Esophagus muscularis mucosa (tissue), 4 donors: ENCODE data around the gene E2F7. TPM values are rescaled to one million over a fixed set of nuclear protein-coding genes. Genes with fewer than 3 reads are reported as not detected.

ENCODE experiments used
- DNase-seq: peaks from one replicate; pipeline ENCODE4 v3.0.0-alpha.2; 2017; ENCODE audit errors: extremely low spot score
- H3K27ac ChIP-seq, 4 donors: fragments of 200-600 bp; sonication (generic); replicated peaks in 1 of 4; 1 replicate in 3 of 4; 2 replicates in 1 of 4; pipeline ENCODE4 v1.5.1; 2016 to 2019; ENCODE audit warnings: mild to moderate bottlenecking in 1 of 4
- H3K27me3 ChIP-seq, 4 donors: fragments of 200-600 bp; sonication (generic); one replicate each; pipeline versions ENCODE4 v1.5.1 to v1.6.0; 2016 to 2019
- H3K36me3 ChIP-seq, 4 donors: fragments of 200-600 bp; sonication (generic); one replicate each; pipeline ENCODE4 v1.5.1; 2016 to 2019
- H3K4me1 ChIP-seq, 4 donors: fragments of 200-600 bp; sonication (generic); one replicate each; pipeline ENCODE4 v1.5.1; 2016 to 2019
- H3K4me3 ChIP-seq, 4 donors: fragments of 200-600 bp; sonication (generic); 1 replicate in 2 of 4; 2 replicates in 2 of 4; pipeline ENCODE4 v1.5.1; 2016 to 2019; ENCODE audit warnings: mild to moderate bottlenecking in 4 of 4, moderate library complexity in 1 of 4
- H3K9me3 ChIP-seq, 4 donors: fragments of 200-600 bp; sonication (generic); 1 replicate in 3 of 4; 2 replicates in 1 of 4; pipeline ENCODE4 v1.5.1; 2016 to 2019
- CTCF ChIP-seq, 3 experiments: fragments of 200-600 bp in 2 of 3; fragments of 450-650 bp in 1 of 3; sonication (generic) in 2 of 3; IDR thresholded peaks; one replicate each; pipeline ENCODE4 v1.5.1; 2017 to 2019; ENCODE audit warnings: antibody characterized with exemption in 3 of 3, mild to moderate bottlenecking in 2 of 3, moderate library complexity in 1 of 3
- EP300 ChIP-seq: sonication (generic); formaldehyde crosslinking; IDR thresholded peaks from one replicate; pipeline ENCODE4 v1.6.1; 2017; ENCODE audit warnings: antibody characterized with exemption
- POLR2A ChIP-seq: fragments of 450-650 bp; IDR thresholded peaks from one replicate; pipeline ENCODE4 v1.6.1; 2017; ENCODE audit warnings: antibody characterized with exemption, moderate library complexity, mild to moderate bottlenecking, low read depth
- POLR2AphosphoS5 ChIP-seq, 2 donors: sonication (generic); formaldehyde crosslinking; IDR thresholded peaks; one replicate each; pipeline ENCODE4 v1.6.1; 2017; ENCODE audit warnings: antibody characterized with exemption in 2 of 2
- WGBS: methylation state at CpG from one replicate; pipeline ENCODE4 v1.1.5; 2018; 5-methylcytosine and 5-hydroxymethylcytosine counted together
- intact Hi-C: fragments of 100-400 bp; cut with DNase I; formaldehyde crosslinking; loops from one replicate; pipeline ENCODE4 v1.15.1; 2023
- total RNA-seq, 4 donors: library from RNA; depleted of rRNA; stranded (reverse); fragments of >200 nt; gene quantifications; one replicate each; pipeline versions ENCODE4 v1.1.0 to v1.2.1, GENCODE V29; 2016

The E2F7 gene
- total RNA-seq, 4 donors from 2014 or later: not detected

- H3K4me3 ChIP-seq: no peak overlapping the region
- no peak overlapping the region for H3K27ac ChIP-seq
- intact Hi-C loops: loop anchor here (10.0 kb wide), 1 partner anchor 186 kb away; no protein-coding TSS in a partner anchor
- TF ChIP-seq POLR2AphosphoS5 (IDR thresholded peaks at IDR 0.05) (no peak), CTCF (IDR thresholded peaks at IDR 0.05) (no peak), EP300 (no peak), POLR2A (no peak)
- H3K27me3 ChIP-seq: no peaks in the 10 kb centered on the region
- H3K36me3 ChIP-seq: no peaks in the 10 kb centered on the region
- peak; percentile 74 for DNase-seq
- H3K4me1 ChIP-seq: no peaks in the 10 kb centered on the region
- H3K9me3 ChIP-seq: no peaks in the 10 kb centered on the region
- WGBS: 90% methylated on average over 18 of the region's 18 CpGs
These were observed 64.1 kb downstream of the E2F7 start for GRCh38 chr12:77001276-77001675.

GRCh38 chr12:76998908-76999556, 66.3 kb downstream of the E2F7 start:
- no peaks in the 10 kb centered on the region for H3K9me3 ChIP-seq
- DNase-seq: no peak
- H3K4me3 ChIP-seq: no peak overlapping the region
- intact Hi-C loops: no loop called here
- no peaks in the 10 kb centered on the region for H3K4me1 ChIP-seq
- H3K27me3 ChIP-seq: no peaks in the 10 kb centered on the region
- H3K36me3 ChIP-seq: no peaks in the 10 kb centered on the region
- no peak for TF ChIP-seq POLR2A
- TF ChIP-seq EP300: no peak
- TF ChIP-seq CTCF (IDR thresholded peaks at IDR 0.05): no peak
- 83% methylated on average over 2 of the region's 2 CpGs for WGBS
- H3K27ac ChIP-seq: no peak overlapping the region

GRCh38 chr12:76998386-76998785, 67.0 kb downstream of the E2F7 start:
- TF ChIP-seq EP300 (no peak), POLR2AphosphoS5 (IDR thresholded peaks at IDR 0.05) (no peak), POLR2A (no peak), CTCF (IDR thresholded peaks at IDR 0.05) (no peak)
- Histone ChIP-seq H3K9me3 (no peaks in the 10 kb centered on the region), H3K4me1 (no peaks in the 10 kb centered on the region), H3K27me3 (no peaks in the 10 kb centered on the region), H3K4me3 (no peak overlapping the region), H3K27ac (no peak overlapping the region), H3K36me3 (no peaks in the 10 kb centered on the region)
- intact Hi-C loops: no loop called here
- WGBS: 53% methylated on average over 4 of the region's 4 CpGs
- DNase-seq: no peak

GRCh38 chr12:76997011-76997780, 68.2 kb downstream of the E2F7 start:
- Histone ChIP-seq H3K27ac (no peak overlapping the region), H3K4me3 (no peak overlapping the region), H3K36me3 (no peaks in the 10 kb centered on the region), H3K9me3 (no peaks in the 10 kb centered on the region), H3K27me3 (no peaks in the 10 kb centered on the region), H3K4me1 (no peaks in the 10 kb centered on the region)
- no peak for DNase-seq
- TF ChIP-seq CTCF (IDR thresholded peaks at IDR 0.05) (no peak), POLR2A (no peak), EP300 (no peak), POLR2AphosphoS5 (IDR thresholded peaks at IDR 0.05) (no peak)
- WGBS: 93% methylated on average over 4 of the region's 4 CpGs
- intact Hi-C loops: no loop called here
